Neural progenitor cell (in vitro differentiated cells): ENCODE results near the gene STK33. TPM values are rescaled to one million over a fixed set of nuclear protein-coding genes. Genes with fewer than 3 reads are reported as not detected.
A peak's percentile ranks its signal among the peaks of the same experiment; 100 is the strongest.

Experiments
- DNase-seq: peaks from one replicate; pipeline ENCODE4 v3.0.0-alpha.2; 2016; ENCODE audit warnings: low spot score
- H2AFZ ChIP-seq: fragments of 200-600 bp; sonication (generic); replicated peaks from 2 replicates; pipeline ENCODE4 v1.6.1; 2016; ENCODE audit warnings: antibody characterized with exemption
- H3F3A ChIP-seq: fragments of 200-600 bp; sonication (generic); 2 replicates; pipeline ENCODE4 v1.6.1; 2016; ENCODE audit warnings: antibody characterized with exemption, low read depth
- H3K27ac ChIP-seq: fragments of 200-600 bp; sonication (generic); 2 replicates; pipeline ENCODE4 v1.5.1; 2016; ENCODE audit warnings: mild to moderate bottlenecking
- H3K27me3 ChIP-seq: fragments of 200-600 bp; sonication (generic); 2 replicates; pipeline ENCODE4 v1.6.1; 2016; ENCODE audit warnings: mild to moderate bottlenecking, moderate library complexity
- H3K36me3 ChIP-seq: fragments of 200-600 bp; sonication (generic); 2 replicates; pipeline ENCODE4 v1.5.1; 2016
- H3K4me1 ChIP-seq: fragments of 200-600 bp; sonication (generic); 2 replicates; pipeline ENCODE4 v1.6.1; 2016; ENCODE audit warnings: mixed run types
- H3K4me2 ChIP-seq: fragments of 200-600 bp; sonication (generic); 2 replicates; pipeline ENCODE4 v1.6.1; 2016
- H3K4me3 ChIP-seq: fragments of 200-600 bp; sonication (generic); 2 replicates; pipeline ENCODE4 v1.5.1; 2016
- H3K79me2 ChIP-seq: fragments of 200-600 bp; sonication (generic); 2 replicates; pipeline ENCODE4 v1.6.1; 2016; ENCODE audit warnings: low read depth
- H3K9ac ChIP-seq: fragments of 200-600 bp; sonication (generic); 2 replicates; pipeline ENCODE4 v1.6.1; 2016
- H3K9me3 ChIP-seq: fragments of 200-600 bp; sonication (generic); 2 replicates; pipeline ENCODE4 v1.5.1; 2016; ENCODE audit warnings: low read depth
- H4K20me1 ChIP-seq: fragments of 200-600 bp; sonication (generic); 2 replicates; pipeline ENCODE4 v1.6.1; 2016; ENCODE audit warnings: low read depth
- H3K27ac Mint-ChIP-seq: 3 replicates; pipeline ENCODE4 v1.8.0; 2021; ENCODE audit warnings: mixed read lengths
- H3K27me3 Mint-ChIP-seq: 2 replicates; pipeline ENCODE4 v1.8.0; 2022; ENCODE audit warnings: low read depth, mild to moderate bottlenecking, inconsistent platforms, moderate library complexity, mixed read lengths; ENCODE audit not compliant: insufficient read depth
- H3K36me3 Mint-ChIP-seq: 3 replicates; pipeline ENCODE4 v1.8.0; 2021; ENCODE audit warnings: mixed read lengths
- H3K4me1 Mint-ChIP-seq: 3 replicates; pipeline ENCODE4 v1.8.0; 2021; ENCODE audit warnings: mixed read lengths
- H3K4me3 Mint-ChIP-seq: 3 replicates; pipeline ENCODE4 v1.8.0; 2021; ENCODE audit warnings: mild to moderate bottlenecking, moderate library complexity, mixed read lengths
- H3K9me3 Mint-ChIP-seq: 3 replicates; pipeline ENCODE4 v1.8.0; 2020; ENCODE audit warnings: mixed read lengths
- EZH2 ChIP-seq: fragments of 200-600 bp; sonication (generic); IDR thresholded peaks from 2 replicates; pipeline ENCODE4 v1.6.1; 2017; ENCODE audit warnings: antibody characterized with exemption, mild to moderate bottlenecking, moderate library complexity
- EZH2phosphoT487 ChIP-seq: fragments of 200-600 bp; sonication (generic); IDR thresholded peaks from 2 replicates; pipeline ENCODE4 v1.6.1; 2017; ENCODE audit warnings: antibody characterized with exemption
- total RNA-seq: library from RNA; depleted of rRNA; stranded (reverse); fragments of >200 nt; gene quantifications from 2 replicates; pipeline ENCODE4 v1.2.3, GENCODE V29; 2015; ENCODE audit warnings: low replicate concordance
- TF ChIP-seq, protein P1 (sequence below): fragments of 200-600 bp; sonication (generic); IDR thresholded peaks from 2 replicates; pipeline ENCODE4 v1.5.1; 2017; ENCODE audit warnings: antibody characterized with exemption, mild to moderate bottlenecking

The STK33 gene
- total RNA-seq, 1 donor from 2014 or later = 56.5 TPM

DNA sequence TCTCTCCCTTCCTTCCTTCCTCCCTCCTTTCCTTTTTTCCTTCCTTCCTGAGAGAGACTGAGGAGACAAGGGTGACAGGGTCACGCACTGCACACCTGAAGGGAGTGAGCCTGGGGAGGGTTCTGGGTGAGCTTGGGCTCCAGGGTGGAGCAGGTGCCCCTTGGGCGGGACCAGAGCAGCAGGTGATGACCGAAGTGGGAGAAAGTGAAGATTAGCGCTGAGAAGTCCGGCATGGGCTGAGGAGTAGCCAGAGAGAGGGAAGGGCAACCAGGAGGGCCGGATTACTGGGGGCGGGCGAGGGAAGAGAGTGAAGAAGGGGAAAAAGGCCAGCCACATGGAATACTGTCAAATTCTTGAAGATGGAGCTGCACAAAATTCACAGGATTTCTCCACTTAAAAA lies 231.1 kb downstream of the STK33 start:
- Histone ChIP-seq H3K27me3 (no peaks in the 10 kb centered on the region), H3K79me2 (no peaks in the 10 kb centered on the region), H2AFZ (no peak overlapping the region), H3K4me3 (no peak overlapping the region), H3K9me3 (no peaks in the 10 kb centered on the region), H3F3A (no peaks in the 10 kb centered on the region), H3K9ac (no peak overlapping the region), H3K4me1 (peaks cover 2% of the 10 kb centered on the region), H3K27ac (no peak overlapping the region), H3K36me3 (no peaks in the 10 kb centered on the region), H4K20me1 (no peaks in the 10 kb centered on the region), H3K4me2 (no peak overlapping the region)
- no peak overlapping the region for H3K27ac Mint-ChIP-seq
- peaks cover 2% of the 10 kb centered on the region for H3K27me3 Mint-ChIP-seq
- TF ChIP-seq, protein P1, sequence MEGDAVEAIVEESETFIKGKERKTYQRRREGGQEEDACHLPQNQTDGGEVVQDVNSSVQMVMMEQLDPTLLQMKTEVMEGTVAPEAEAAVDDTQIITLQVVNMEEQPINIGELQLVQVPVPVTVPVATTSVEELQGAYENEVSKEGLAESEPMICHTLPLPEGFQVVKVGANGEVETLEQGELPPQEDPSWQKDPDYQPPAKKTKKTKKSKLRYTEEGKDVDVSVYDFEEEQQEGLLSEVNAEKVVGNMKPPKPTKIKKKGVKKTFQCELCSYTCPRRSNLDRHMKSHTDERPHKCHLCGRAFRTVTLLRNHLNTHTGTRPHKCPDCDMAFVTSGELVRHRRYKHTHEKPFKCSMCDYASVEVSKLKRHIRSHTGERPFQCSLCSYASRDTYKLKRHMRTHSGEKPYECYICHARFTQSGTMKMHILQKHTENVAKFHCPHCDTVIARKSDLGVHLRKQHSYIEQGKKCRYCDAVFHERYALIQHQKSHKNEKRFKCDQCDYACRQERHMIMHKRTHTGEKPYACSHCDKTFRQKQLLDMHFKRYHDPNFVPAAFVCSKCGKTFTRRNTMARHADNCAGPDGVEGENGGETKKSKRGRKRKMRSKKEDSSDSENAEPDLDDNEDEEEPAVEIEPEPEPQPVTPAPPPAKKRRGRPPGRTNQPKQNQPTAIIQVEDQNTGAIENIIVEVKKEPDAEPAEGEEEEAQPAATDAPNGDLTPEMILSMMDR = no peak
- TF ChIP-seq EZH2phosphoT487 (no peak), EZH2 (no peak)
- H3K4me3 Mint-ChIP-seq = no peak overlapping the region
- H3K9me3 Mint-ChIP-seq = no peaks in the 10 kb centered on the region
- no peaks in the 10 kb centered on the region for H3K36me3 Mint-ChIP-seq
- DNase-seq = no peak
- H3K4me1 Mint-ChIP-seq = peaks cover 4% of the 10 kb centered on the region

DNA sequence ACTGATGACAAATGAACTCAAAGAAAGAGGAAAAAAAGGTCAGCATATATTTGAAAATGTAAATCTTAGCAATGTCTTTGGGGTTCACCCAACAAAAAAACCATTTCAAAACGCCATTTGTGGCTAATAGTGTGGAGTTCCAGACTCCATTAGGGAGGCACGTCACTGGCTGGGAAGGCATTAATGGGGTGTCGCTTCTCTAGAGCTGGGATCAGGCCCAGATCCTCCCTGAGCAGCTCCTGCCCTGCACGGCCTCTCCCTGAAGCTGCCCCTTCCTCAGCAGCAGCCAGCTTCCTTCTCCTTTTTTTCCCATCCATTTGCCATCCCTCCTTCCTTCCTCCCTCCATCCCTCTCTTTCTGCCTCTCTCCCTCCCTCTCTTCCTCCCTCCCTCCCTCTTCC lies 231.5 kb downstream of the STK33 start:
- Histone ChIP-seq H3K27ac (no peak overlapping the region), H3K79me2 (no peaks in the 10 kb centered on the region), H3K36me3 (no peaks in the 10 kb centered on the region), H3K4me1 (peaks cover 6% of the 10 kb centered on the region), H2AFZ (no peak overlapping the region), H3K9ac (no peak overlapping the region), H4K20me1 (no peaks in the 10 kb centered on the region), H3K4me3 (no peak overlapping the region), H3K9me3 (no peaks in the 10 kb centered on the region), H3K4me2 (no peak overlapping the region), H3F3A (peaks cover 2% of the 10 kb centered on the region), H3K27me3 (no peaks in the 10 kb centered on the region)
- no peak overlapping the region for H3K4me3 Mint-ChIP-seq
- peaks cover 7% of the 10 kb centered on the region for H3K4me1 Mint-ChIP-seq
- peaks cover 3% of the 10 kb centered on the region for H3K27me3 Mint-ChIP-seq
- no peak overlapping the region for H3K27ac Mint-ChIP-seq
- TF ChIP-seq EZH2phosphoT487 (no peak), EZH2 (no peak)
- TF ChIP-seq, protein P1 = no peak
- no peaks in the 10 kb centered on the region for H3K9me3 Mint-ChIP-seq
- H3K36me3 Mint-ChIP-seq = no peaks in the 10 kb centered on the region
- no peak for DNase-seq

DNA sequence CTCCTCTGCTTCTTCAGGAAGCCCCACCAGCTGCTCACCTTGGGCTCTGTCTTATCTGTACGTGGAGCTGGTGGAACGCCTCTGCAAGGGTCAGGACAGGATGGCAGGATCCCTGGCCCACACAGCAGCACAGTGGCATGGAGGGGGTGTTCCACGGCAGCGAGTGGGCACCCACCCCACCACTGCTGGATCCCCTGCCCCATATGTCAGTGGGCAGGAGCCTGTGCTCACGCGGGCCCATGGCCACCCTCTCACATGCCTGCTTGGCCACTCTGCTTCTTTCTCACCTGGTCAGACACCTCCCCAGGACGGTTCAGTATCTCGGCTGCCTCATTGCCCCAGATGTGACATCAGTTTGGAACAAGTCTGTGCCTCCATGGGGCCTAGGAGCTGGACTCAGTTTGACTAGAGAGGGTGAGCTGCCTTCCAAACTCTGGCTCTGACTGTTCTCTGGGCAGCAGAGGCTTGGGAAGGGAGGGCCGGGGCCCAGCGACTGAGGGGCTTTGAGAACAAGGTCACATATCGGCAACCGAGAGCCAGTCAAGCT lies 232.3 kb downstream of the STK33 start:
- Histone ChIP-seq H3K4me1 (peaks cover 13% of the 10 kb centered on the region), H3K4me3 (no peak overlapping the region), H3F3A (peaks cover 10% of the 10 kb centered on the region), H4K20me1 (no peaks in the 10 kb centered on the region), H3K27ac (no peak overlapping the region), H3K36me3 (no peaks in the 10 kb centered on the region), H3K4me2 (no peak overlapping the region), H3K9ac (no peak overlapping the region), H3K27me3 (no peaks in the 10 kb centered on the region), H3K79me2 (no peaks in the 10 kb centered on the region), H3K9me3 (no peaks in the 10 kb centered on the region), H2AFZ (no peak overlapping the region)
- DNase-seq = no peak
- Mint-ChIP-seq H3K4me3 (no peak overlapping the region), H3K4me1 (peaks cover 10% of the 10 kb centered on the region), H3K27me3 (peaks cover 3% of the 10 kb centered on the region), H3K27ac (peak overlapping the region; percentile 50), H3K36me3 (no peaks in the 10 kb centered on the region), H3K9me3 (no peaks in the 10 kb centered on the region)
- TF ChIP-seq EZH2phosphoT487 = no peak
- no peak for TF ChIP-seq EZH2
- TF ChIP-seq, protein P1 = no peak
